Thyroid gland (tissue), 4 donors: ENCODE data around the gene TBC1D16.

ENCODE experiments used
- CTCF ChIP-seq, 6 experiments: fragments of 200-600 bp in 3 of 6; fragments of 450-650 bp in 3 of 6; sonication (generic) in 3 of 6; IDR thresholded peaks; one replicate each; pipeline ENCODE4 v1.5.1; 2016 to 2019; ENCODE audit warnings: antibody characterized with exemption in 6 of 6, mild to moderate bottlenecking in 2 of 6, inconsistent platforms in 1 of 6, moderate library complexity in 1 of 6
- POLR2A ChIP-seq, 2 donors: fragments of 450-650 bp; IDR thresholded peaks; one replicate each; pipeline ENCODE4 v1.6.1; 2017; ENCODE audit warnings: antibody characterized with exemption in 2 of 2, mild to moderate bottlenecking in 2 of 2, moderate library complexity in 1 of 2

- TF ChIP-seq CTCF (IDR thresholded peaks at IDR 0.05) (no peak), POLR2A (IDR thresholded peaks at IDR 0.05) (no peak)
Measured at GRCh38 chr17:80084773-80085172, 49.1 kb upstream of the TBC1D16 start.
